OCI-M2 (cell line): ENCODE results near the gene CHD9.
"Not testable (repeated sequence)": the region's sequence is repeated elsewhere in the genome, so short reads cannot be mapped to it uniquely, and the experiment has no call there.

ENCODE experiments used
- DNase-seq: peaks from one replicate; lab custom pipeline; 2025; ENCODE audit not compliant: unreplicated experiment; lab: John Stamatoyannopoulos, UW

CHD9 gene

DNA sequence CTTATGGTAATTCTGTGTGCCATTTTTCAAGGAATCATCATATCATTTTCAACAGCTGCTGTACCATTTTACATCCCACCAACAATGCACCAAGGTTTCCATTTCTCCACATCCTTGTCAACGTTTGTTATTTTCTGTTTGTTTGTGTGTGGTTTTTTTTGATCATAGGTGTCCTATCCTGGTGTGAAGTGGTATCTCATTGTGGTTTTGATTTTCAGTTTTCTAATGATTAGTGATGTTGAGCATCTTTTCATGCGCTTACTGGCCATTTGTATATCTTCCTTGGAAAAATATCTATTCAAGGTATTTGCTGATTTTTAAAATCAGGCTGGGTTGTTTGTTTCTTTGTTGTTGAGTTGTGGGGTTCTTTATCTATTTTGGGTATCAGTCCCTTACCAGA lies 15.0 kb downstream of the CHD9 start:
- DNase-seq, result no peak

DNA sequence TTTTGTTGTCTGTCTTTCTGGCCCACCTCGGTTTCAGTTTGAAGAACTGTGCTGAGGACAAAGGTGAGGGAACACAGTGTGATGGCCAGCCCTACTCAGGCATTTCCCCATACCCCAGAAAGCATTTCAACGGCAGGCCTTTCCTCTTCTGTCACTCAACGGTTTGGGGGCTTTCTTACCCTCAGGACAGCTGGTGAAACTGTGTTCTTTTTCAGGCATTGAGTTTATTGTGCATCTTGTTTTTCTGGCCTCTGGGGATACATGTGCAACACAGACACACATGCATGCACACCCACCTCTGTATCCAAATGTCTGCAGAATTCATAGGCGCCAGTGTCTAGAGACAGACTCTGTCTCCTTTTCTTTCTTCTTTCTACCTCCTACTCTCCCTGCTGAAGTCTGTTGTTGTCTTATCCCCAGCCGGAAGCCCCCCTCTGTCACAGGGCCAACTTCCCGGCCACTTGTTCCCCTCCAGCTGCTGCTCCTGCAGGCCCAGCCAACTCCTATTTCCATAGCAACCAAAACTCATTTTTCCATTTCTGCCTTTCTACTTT lies 17.0 kb downstream of the CHD9 start:
- DNase-seq, result no peak

DNA sequence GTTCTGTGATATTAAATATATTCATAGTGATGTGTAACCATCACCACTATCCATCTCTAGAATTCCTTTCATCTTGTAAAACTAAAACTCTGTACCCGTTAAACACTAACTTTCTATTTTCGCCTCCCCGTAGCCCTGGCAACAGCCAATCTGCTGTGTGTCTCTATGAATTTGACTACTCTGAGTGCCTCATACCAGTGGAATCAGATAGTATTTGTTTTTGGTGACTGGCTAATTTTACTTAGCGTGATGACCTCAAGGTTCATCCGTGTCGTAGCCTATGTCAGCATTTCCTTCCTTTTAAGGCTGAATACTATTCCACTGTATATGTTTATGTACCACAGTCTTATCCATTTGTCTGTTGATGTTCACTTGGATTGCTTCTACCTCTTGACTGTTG lies 18.2 kb downstream of the CHD9 start:
- DNase-seq, result no peak

DNA sequence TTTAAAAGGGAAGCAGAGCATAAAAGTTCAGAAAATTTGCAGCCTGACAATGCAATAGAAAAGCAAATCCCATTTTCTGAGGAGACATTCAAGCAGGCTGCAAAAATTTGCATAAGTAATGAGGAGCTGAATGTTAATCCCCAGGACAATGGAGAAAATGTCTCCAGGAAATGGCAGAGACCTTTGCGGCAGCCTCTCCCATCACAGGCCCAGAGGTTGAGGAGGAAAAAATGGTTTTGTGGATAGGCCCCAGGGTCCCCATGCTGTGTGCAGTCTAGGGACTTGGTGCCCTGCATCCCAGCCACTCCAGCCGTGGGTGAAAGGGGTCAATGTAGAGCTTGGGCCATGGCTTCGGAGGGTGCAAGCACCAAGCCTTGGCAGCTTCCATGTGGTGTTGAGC lies 19.5 kb downstream of the CHD9 start:
- DNase-seq, result not testable (repeated sequence)

DNA sequence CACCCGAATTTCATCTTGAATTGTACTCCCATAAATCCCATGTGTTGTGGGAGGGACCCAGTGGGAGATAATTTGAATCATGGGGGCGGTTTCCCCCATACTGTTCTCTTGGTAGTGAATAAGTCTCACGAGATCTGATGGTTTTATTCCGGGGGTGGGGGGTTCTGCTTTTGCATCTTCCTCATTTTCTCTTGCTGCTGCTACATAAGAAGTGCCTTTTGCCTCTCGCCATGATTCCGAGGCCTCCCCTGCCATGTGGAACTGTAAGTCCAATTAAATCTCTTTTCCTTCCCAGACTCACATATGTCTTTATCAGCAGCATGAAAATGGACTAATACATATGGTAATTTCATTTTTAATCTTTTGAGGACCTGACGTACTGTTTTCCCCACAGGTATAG lies 20.7 kb downstream of the CHD9 start:
- DNase-seq, result not testable (repeated sequence)

DNA sequence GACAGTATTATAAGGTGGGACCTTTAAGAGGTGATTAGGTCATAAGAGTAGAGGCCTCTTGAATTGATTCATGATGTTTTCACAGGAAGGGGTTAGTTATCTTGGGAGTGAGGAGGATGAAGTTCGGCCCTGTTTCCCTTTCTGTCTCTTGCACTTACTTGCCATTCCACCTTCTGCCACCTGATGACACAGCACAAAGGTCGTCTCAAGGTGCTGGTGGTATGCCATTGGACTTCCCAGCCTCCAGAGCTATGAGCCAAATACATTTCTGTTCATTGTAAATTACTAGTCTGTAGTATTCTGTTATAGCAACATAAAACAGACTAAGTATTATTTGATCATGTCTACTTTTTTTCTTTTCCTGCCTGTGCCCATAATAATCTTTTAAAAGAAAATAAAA lies 23.5 kb downstream of the CHD9 start:
- DNase-seq, result no peak

DNA sequence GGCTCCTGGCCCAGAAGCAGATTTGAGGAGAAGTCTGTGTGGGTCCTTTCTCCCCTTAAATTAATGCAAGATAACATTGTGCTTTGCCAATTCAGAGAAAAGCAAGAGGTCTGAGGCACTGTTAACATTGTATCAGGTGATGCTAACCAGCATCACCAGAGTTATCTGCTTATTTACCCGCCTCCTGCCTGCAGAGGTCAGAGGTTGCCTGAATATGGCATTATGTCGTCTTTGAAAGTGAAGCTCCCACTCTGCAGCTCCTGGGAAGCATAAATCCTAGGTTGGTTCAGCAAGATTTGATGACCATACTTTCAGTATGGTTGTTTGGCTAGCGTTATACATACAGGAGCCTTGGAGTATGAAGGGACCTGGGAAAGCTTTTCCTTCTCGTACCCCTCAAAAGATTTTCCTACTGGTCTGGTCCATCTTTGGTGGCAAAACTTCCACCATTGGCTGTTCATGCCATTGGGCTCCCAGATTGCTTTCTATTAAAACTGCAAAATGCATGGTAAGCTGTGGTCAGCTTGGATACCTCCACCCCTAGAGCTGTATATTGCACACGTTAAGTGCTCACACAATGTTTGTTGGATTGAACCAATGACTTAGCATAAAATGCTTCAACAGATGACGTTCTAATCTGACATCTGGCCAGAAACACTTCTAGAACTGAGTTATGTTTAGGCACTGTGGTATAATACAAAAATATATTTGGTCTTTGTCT lies 24.1 kb downstream of the CHD9 start:
- no peak for DNase-seq

DNA sequence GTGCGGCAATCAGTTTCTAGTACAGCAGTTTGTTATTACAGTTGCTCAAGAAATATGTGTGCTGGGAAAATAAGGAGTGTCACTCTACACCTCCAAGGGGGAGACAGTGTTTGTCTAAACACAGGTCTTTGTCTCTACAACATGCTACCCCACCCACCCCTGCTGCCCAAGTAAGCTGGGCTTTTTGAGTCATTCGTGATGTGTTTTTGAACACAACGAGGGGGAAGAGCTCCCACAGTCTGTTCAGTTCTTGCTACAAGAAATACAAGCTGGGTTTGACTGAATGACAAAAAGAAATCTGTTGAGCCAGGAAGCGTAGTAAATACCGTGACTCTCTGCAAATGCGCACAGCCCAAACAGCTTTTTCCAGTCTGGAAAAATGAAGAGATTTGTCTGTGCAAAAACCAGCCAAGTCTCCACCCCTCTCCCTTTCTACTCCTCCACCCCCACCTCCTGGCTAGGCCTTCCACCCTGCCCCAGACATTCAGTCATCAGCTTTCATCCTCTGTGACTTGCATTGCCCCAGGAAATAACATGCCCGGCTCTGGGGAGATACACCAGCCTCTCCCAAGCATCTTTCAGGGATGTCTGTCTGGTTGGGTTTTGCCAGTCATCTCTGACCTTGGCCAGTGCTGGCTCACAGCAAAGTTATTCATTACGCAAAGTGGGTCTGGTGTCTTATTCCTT lies 25.7 kb downstream of the CHD9 start:
- DNase-seq, result no peak

DNA sequence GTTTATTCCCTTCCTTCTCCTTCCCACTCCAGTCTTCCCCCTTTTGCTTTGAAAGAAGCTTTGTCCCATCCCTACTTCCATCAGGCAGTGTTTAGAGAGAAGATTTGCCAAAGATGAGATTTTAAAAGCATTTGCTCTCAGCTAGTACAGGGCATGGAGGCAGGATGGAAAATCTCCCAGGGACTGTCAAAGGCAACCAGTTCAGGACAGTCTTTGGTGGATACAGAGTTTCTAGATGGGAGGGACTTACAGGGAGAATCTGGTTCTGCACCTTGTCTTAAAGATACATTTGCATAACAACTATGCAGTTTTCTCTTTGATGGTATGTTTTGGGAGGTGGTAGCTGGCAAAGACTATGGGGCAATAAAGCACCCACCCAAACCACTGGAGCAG lies 26.2 kb downstream of the CHD9 start:
- DNase-seq, result no peak

DNA sequence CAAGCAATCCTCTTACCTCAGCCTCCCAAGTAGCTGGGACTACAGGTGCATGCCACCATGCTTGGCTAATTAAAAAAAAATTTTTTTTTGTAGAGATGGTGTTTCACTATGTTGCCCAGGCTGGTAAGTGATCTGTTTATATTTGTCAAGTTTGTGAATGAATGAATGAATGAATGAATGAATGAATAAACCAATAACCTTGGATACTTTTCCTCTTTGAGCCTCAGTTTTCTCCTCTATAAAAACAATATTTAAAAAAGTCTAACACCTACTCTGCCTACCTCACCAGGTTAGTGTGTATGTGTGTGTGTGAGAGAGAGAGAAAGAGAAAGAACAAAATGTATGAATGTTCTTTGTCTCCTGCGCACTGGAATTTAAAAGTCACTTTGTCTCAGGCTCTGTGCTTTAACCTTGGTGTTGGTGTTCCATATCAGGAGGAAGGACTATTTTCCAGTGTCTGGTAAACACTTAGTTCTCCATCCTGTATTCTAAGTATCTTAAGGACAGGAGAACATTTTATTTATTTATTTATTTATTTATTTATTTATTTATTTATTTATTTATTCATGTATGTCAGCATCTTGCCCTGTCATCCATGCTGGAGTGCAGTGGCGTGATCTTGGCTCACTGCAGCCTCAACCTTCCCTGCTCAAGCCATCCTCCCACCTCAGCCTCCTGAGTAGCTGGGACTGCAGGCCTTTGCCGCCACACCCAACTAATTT lies 27.1 kb downstream of the CHD9 start:
- DNase-seq, result no peak

DNA sequence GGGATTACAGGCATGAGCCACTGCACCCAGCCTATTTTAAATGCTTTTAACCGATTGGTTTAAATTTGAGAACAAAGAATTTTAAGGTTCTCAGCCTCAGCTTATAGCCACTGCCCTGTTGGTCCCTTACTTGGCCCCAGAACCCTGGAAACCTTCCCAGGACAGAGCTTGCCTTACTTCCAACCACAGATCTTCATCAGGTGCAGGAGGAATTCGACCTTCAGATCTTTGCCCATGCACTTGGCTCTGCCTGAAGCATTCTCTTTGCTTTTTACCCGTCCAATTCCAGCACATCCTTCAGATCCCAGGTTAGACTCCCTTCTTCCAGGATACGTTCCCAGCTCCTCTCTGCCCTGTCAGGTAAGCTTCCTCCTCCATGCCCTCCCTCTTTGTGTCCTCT lies 27.7 kb downstream of the CHD9 start:
- no peak for DNase-seq

DNA sequence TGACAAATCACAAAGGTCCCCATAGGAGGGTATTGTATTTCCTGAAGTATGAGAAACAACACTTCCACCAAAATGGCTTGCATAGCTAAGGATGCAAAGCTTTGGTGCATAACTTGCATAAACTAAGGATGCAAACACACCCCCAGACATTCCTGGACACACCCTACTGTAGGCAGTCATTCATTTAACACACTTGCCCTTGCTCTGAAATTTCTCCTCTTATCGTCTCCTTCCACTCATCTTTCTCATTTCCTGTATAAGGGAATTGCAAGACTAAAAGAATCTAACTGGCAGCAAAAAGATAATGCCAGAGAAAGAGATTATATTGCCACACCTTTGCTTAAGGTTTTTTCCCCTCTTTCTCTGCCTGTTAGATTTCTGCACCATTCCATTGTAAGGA lies 28.3 kb downstream of the CHD9 start:
- no peak for DNase-seq

DNA sequence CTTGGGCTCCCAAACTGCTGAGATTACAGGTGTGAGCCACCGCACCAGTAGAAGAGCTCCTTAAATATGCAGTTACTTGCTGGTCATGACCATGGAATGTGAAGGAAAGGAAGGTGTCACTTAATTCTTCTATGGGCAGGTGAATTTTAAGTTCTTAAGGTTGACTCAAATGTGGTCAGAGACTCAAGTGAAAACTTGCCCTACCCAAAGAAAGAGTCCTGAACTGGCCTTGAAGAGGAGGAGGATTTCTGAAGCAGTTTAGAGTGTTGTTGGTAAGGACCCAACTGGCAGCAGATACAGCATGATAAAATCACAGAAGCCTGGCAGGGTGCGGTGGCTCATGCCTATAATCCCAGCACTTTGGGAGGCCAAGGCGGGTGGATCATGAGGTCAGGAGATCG lies 29.4 kb downstream of the CHD9 start:
- DNase-seq, result no peak

DNA sequence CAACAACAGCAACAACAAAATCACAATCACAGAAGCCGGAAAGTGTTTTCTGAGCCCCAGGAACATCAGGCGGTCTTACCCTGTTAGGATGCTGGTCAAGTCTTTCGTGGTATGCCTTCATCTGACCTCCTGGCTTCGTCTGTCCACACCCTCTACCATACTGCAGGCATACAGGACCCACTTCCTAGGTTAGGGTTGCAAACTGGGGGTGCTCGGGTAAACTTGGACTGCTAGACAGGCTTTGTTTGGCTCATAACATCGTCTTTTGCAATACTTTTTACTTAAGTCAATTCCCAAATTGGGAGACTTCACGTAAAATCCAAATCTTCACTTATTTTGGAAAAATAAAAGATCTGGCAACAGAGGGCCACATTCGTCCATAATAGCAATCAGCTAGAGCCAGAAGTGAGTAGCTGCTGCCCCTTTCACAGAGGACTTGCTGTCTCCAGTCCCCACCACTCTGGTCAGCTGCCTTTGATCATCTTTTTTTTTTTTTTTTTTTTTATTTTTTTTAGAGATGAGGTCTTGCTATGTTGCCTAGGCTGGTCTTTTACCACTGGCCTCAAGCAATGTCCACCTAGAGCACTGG lies 30.0 kb downstream of the CHD9 start:
- no peak for DNase-seq

DNA sequence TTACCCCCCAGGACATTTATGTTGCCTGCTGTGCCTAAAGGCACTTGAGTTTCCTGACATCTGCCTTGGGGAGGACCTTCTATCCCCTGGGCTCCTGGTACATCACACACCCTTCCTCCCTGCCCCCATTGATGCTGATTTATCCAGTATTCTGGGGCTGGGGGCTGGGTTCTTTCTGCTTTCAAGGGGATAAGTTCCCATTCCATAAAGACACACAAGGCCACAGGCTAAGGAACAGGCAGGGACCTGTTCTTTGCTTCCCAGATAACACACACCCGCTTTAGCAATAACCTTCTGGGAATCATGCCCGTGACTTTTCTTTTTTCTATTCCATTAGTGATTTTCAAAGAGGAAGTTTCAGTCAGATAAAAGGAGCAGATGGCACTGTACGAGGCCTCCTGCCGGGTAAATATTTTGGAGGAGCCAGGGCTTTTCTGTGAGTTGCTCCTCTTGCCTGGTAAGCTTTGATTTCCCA lies 30.6 kb downstream of the CHD9 start:
- no peak for DNase-seq

DNA sequence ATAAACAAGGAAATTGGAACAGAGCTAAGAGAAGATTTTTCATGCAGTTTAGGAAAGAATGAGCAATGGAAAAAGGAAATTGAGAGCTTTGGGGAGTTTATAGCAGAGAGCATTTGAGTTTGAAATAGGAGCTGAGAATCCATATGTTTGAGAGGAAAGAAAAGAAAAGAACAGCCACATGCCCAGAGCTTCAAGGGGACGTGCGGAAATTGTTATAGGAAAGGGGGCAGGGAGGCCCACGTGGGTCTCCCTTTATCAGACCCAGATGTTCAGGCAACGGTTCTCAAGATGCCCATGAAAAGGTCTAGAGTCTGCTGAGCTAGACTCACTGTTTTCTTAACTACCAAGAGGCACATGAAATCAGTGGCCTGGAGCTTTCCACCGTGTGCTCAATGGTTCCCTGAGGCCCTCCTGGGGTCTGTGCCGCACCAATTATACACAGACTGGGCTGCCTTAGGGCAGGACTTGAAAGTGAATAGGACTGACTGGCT lies 31.2 kb downstream of the CHD9 start:
- no peak for DNase-seq

DNA sequence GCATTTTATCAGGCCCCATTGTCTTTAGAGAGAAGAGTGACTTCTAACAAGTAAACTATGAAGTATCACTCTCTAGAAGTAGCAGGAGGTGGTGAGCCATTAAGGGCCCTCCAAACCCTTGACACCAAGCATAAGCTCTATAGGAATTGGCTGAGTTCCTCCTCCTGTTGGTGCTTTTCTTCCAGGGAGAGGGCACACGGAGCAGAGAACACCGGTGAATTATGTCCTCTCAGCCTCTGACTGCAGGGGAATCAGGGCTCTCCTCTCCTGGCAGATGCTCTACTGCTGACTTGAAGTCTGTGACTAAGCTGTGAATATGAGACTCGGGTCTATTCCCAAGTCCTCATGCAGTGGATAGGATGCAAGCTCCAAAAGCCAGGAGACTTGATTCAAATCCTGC lies 32.3 kb downstream of the CHD9 start:
- DNase-seq, result no peak

DNA sequence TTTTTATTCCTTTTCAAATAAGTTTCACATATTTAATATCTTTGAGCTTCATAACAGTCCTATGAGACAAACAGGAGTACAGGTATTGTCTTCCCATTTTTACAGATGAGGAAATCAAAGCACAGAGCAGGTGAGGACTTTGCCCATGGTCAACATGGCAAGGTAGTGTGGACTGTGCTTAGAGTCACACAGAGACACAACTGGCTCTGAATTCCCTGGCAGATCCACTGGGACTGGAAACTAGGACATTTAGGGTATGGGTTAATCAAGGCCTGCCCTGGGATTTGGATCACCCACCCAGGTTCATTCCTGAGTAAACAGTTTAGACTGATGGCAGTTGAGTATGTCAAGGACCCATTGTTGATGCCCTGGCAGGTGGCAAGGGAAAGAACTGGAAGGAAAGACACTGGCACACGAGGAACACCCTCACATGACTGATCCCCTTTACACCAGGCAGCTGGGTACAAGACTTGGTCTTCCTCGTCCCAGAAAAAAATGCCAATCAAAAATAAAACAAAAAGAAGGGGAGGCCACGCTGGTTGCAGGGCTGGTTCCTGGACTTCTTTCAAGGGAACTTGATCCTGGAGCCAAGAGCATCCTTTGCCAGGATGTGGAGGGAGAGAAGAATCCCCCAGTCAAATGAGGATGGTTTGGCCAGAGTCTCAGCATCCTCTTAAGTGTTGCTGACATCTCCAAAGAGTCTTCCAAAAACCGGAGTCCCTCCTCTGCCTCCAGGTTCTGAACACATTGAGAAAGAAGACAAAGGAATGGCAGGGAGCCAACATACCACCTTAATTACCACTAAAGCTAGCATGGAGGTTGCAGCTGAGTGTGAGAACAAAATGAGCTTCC lies 34.9 kb downstream of the CHD9 start:
- DNase-seq, result no peak

DNA sequence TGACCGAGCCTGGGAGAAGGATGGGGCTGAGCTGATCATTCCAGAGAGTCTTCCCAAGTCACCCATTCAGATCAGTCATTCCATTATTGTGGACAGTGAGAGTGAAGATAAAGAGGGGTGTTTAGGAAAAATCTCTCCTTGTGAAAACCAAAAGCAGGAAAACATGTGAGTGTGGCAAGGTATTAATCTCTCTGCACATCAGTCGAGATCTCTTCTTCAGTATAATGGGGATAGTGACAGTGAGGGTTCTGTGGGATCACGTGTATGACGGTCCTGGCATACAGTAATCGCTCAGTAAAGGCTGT lies 35.4 kb downstream of the CHD9 start:
- DNase-seq, result no peak

DNA sequence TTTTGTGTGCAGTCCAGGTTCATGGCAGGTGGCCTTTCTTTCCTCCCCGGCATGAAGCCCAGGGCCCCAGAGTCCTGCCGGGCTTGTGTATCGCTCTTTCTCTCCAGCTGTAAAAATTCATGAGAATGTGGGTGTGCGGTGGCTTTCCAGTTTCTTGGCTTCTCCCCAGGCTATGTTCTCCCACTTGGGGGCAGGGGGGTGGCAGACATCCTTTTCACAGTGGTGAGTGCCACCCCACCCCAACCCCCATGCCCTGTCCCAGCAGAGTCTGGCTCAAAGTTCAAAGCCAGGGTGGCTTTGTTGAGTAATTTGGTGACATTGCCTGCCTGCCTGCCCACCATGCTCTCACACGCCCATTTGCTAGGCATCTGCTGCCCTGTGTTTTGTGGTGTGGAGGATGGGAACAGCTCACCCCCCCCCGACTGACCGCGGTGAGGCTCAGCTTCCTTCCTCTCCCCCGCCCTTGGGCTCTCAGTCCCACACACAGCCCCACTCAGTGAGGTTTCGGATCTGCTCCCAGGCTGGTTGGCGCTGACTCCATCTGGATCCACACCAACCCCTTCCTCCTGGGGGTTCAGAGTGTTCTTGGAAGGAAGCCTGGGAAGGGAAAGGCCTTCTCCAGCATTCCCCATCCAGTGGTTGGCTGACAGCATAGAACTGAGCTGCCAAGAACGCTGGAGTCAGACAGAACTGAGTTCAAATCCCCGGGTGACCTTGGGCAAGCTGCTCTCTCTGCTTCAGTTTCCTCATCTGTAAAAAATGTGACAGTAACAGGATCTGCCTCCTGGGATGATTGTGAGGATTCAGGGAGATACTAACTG lies 36.0 kb downstream of the CHD9 start:
- DNase-seq, result no peak
